D721Med (cell line): ENCODE data around the gene TPST2.

Experiments
- DNase-seq: peaks from one replicate; pipeline ENCODE4 v3.0.0; 2011; ENCODE audit warnings: low spot score; ENCODE audit not compliant: insufficient read length
- FAIRE-seq: peaks from 2 replicates; lab custom pipeline; 2011; peaks lifted over from hg19 to GRCh38; lab: Jason Lieb, UNC
- TF ChIP-seq, protein P1 (sequence below): IDR thresholded peaks from 2 replicates; pipeline ENCODE4 v1.5.1; 2012; ENCODE audit warnings: mild to moderate bottlenecking, control low read depth; ENCODE audit not compliant: insufficient read depth; ENCODE audit errors: missing control alignments

Gene TPST2

GRCh38 chr22:26514419-26515161 lies 75.3 kb downstream of the TPST2 start:
- TF ChIP-seq, protein P1, sequence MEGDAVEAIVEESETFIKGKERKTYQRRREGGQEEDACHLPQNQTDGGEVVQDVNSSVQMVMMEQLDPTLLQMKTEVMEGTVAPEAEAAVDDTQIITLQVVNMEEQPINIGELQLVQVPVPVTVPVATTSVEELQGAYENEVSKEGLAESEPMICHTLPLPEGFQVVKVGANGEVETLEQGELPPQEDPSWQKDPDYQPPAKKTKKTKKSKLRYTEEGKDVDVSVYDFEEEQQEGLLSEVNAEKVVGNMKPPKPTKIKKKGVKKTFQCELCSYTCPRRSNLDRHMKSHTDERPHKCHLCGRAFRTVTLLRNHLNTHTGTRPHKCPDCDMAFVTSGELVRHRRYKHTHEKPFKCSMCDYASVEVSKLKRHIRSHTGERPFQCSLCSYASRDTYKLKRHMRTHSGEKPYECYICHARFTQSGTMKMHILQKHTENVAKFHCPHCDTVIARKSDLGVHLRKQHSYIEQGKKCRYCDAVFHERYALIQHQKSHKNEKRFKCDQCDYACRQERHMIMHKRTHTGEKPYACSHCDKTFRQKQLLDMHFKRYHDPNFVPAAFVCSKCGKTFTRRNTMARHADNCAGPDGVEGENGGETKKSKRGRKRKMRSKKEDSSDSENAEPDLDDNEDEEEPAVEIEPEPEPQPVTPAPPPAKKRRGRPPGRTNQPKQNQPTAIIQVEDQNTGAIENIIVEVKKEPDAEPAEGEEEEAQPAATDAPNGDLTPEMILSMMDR, result no peak
- FAIRE-seq (no peak), DNase-seq (no peak)

DNA sequence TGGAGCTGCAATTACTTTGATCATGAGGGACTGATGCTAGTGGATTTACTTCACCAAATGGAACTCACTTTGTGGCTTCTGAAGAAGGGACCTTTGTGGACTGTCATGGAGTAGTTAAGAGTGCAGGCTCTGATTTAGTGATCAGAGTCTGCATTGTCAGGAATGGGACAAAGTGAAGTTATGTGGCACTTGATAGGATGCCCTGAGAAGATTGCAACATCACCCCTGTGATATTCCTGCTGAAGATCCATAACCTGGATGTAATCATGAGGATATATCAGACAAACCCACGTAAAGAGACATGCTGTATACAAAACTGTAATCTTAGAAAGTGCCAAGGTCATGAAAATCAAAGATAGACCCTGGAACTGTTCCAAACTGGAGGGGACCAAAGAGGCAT lies 76.1 kb downstream of the TPST2 start:
- DNase-seq, result no peak
- no peak for FAIRE-seq
- TF ChIP-seq, protein P1, result no peak

- DNase-seq, result peak; percentile 42
- no peak for FAIRE-seq
- TF ChIP-seq, protein P1, result no peak
Measured at GRCh38 chr22:26512149-26512793, 77.7 kb downstream of the TPST2 start, which contains the start of gene TFIP11. TFIP11 (minus strand) TSS chr22:26512473; CDS start chr22:26510272, 2,201 bp downstream.

- FAIRE-seq, result no peak
- TF ChIP-seq, protein P1, result no peak
- DNase-seq, result no peak
Measured at GRCh38 chr22:26508148-26508547, 81.8 kb downstream of the TPST2 start.

DNA sequence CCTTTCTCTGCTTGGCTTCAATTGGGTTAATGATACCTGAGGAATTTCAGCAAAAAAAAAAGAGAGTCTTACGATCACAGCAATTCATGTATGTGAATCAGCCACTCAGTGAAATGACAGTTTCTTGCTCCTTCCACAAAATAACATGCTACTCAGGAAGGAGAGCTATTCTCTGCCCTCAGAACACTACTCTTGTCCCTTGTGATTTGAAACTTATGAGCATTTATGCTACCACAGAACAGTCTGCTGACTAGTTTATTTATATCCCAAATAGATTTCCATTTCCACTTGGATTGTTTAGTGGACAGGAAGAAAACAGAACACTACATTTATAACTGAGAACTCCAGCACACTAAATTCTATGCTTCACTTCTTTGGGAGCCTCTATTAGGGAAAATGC lies 86.2 kb downstream of the TPST2 start:
- TF ChIP-seq, protein P1, result no peak
- DNase-seq (no peak), FAIRE-seq (no peak)

DNA sequence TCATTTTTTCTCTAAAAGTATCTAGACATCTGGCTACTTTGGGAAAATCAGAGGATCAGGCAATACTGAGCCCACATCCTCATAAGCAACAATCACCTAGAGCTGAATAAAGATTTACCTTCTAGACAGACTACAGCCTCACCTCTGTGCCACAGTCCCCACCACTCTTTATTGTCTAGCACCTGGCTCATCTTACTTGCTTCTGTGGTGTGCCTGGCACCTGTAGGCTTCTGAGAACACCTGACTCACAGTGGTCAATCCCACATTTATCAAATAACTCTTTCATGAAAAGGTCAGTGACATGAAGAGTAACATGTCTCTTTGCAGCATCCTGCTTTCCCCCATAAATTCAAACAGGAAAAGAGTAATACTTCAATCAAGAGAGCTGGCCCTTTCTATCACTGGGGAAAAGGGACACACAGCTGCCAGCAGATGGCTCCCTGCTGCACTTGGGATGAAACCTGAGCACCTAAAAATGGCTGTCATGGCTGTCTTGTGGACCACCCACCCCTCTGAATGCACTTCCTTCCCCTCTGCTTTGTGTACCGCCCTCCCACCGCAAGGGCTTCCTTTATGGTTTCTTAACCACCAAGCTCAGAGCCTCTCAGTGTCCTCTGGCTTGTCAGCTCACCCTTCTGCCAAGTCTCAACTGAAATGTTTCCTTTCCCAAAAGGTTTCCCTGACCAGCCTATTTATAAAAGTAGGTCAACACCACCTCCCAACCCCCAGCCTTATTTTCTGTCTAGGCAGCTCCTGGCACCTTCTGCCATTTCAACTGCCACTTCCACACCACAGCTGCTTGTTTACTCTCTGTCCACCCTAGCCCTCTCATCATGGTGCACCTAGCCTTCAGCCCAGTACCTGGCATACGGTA lies 87.0 kb downstream of the TPST2 start:
- TF ChIP-seq, protein P1, result peak; percentile 45
- DNase-seq (no peak), FAIRE-seq (no peak)
